GM12878 (cell line): ENCODE data around the gene GRIA4. TPM values are rescaled to one million over a fixed set of nuclear protein-coding genes. Genes with fewer than 3 reads are reported as not detected.

Source experiments
- ATAC-seq: fragments of 200-7000 bp; cut with Tn5 transposase; 3 replicates; pipeline ENCODE4 v1.9.1; 2020; ENCODE audit warnings: mild to moderate bottlenecking, moderate library complexity
- BruUV-seq: library from RNA; stranded (reverse); fragments of 400-500 nt; replicated peaks from 2 replicates; lab custom pipeline; 2021; lab: Mats Ljungman, UMichigan
- CTCF ChIA-PET: fragments of 300-600 bp; sonication (Branson Sonifier 250); formaldehyde crosslinking; extraction: SDS; loops from one replicate; lab custom pipeline; 2021; ENCODE audit warnings: inconsistent platforms; lab: Yijun Ruan, JAX
- POLR2A ChIA-PET: fragments of 350-600 bp; formaldehyde crosslinking; extraction: SDS; loops from one replicate; lab custom pipeline; 2021; ENCODE audit warnings: inconsistent platforms; lab: Charles Lee
- RAD21 ChIA-PET: fragments of 300-600 bp; sonication (Branson Sonifier 250); formaldehyde crosslinking; loops from one replicate; lab custom pipeline; 2023; ENCODE audit warnings: antibody characterized with exemption; ENCODE audit not compliant: unreplicated experiment; lab: Charles Lee
- SMC1A ChIA-PET: fragments of 300-600 bp; sonication (Branson Sonifier 250); formaldehyde crosslinking; loops from one replicate; lab custom pipeline; 2023; ENCODE audit not compliant: unreplicated experiment, uncharacterized antibody; lab: Charles Lee
- DNase-seq: peaks from one replicate; pipeline ENCODE4 v3.0.0-alpha.2; 2011; ENCODE audit warnings: low read depth, low spot score
- FAIRE-seq: peaks from 3 replicates; lab custom pipeline; 2011; peaks lifted over from hg19 to GRCh38; lab: Jason Lieb, UNC
- H2AFZ ChIP-seq: 2 replicates; pipeline ENCODE4 v1.6.0; 2011; ENCODE audit warnings: low read depth, low read length, control low read depth; ENCODE audit not compliant: control insufficient read depth
- H3K27ac ChIP-seq: 2 replicates; pipeline ENCODE4 v1.5.1; 2011; ENCODE audit warnings: control low read depth; ENCODE audit not compliant: control insufficient read depth, insufficient read depth
- H3K27me3 ChIP-seq, 2 experiments: replicated peaks in 1 of 2; 2 replicates each; pipeline versions ENCODE4 v1.6.0 to v1.6.1; 2011; ENCODE audit warnings: low read length in 1 of 2; ENCODE audit not compliant: control insufficient read depth in 2 of 2, insufficient read depth in 2 of 2
- H3K36me3 ChIP-seq, 2 experiments: 2 replicates each; pipeline ENCODE4 v1.5.1; 2011; ENCODE audit warnings: low read length in 1 of 2; ENCODE audit not compliant: control insufficient read depth in 2 of 2, insufficient read depth in 2 of 2
- H3K4me1 ChIP-seq: 2 replicates; pipeline ENCODE4 v1.6.1; 2011; ENCODE audit warnings: mild to moderate bottlenecking, low read length, moderate library complexity, mixed read lengths; ENCODE audit not compliant: control insufficient read depth, insufficient read depth
- H3K4me2 ChIP-seq: 2 replicates; pipeline ENCODE4 v1.6.0; 2011; ENCODE audit warnings: control low read depth; ENCODE audit not compliant: control insufficient read depth, insufficient read depth
- H3K4me3 ChIP-seq: fragments of 200-600 bp; sonication (generic); 2 replicates; pipeline ENCODE4 v1.5.1; 2016
- H3K79me2 ChIP-seq: 2 replicates; pipeline ENCODE4 v1.6.0; 2011; ENCODE audit warnings: low read length; ENCODE audit not compliant: control insufficient read depth, insufficient read depth
- H3K9ac ChIP-seq: 2 replicates; pipeline ENCODE4 v1.8.0; 2011; ENCODE audit warnings: low read length, control low read depth, mixed read lengths; ENCODE audit not compliant: control insufficient read depth, insufficient read depth
- H3K9me3 ChIP-seq: replicated peaks from 3 replicates; pipeline ENCODE4 v1.5.1; 2011; ENCODE audit warnings: mild to moderate bottlenecking, low read length; ENCODE audit not compliant: control insufficient read depth, insufficient read depth
- H4K20me1 ChIP-seq: 2 replicates; pipeline ENCODE4 v1.6.0; 2011; ENCODE audit not compliant: control insufficient read depth, insufficient read depth
- BCL11A ChIP-seq: IDR thresholded peaks from 2 replicates; pipeline ENCODE4 v1.6.1; 2011; ENCODE audit warnings: low read depth, low read length
- BRCA1 ChIP-seq: IDR thresholded peaks from 2 replicates; pipeline ENCODE4 v1.6.1; 2011; ENCODE audit warnings: low read depth, low read length, improper control_type of control experiment
- CHD1 ChIP-seq: IDR thresholded peaks from 2 replicates; pipeline ENCODE4 v1.6.1; 2012; ENCODE audit warnings: low read depth, low read length, improper control_type of control experiment
- HCFC1 ChIP-seq: fragments of 150-350 bp; IDR thresholded peaks from 2 replicates; pipeline ENCODE4 v1.6.1; 2014; ENCODE audit warnings: low read length
- IKZF1 ChIP-seq: fragments of 450-650 bp; conservative IDR thresholded peaks from 2 replicates; pipeline ENCODE4 v1.6.1; 2017; ENCODE audit warnings: antibody characterized with exemption, mild to moderate bottlenecking
- NFYB ChIP-seq: IDR thresholded peaks from 2 replicates; pipeline ENCODE4 v1.6.1; 2011; ENCODE audit warnings: low read depth, mild to moderate bottlenecking, low read length, improper control_type of control experiment, moderate library complexity; ENCODE audit not compliant: insufficient read depth
- PAX5 ChIP-seq: IDR thresholded peaks from 2 replicates; pipeline ENCODE4 v1.6.1; 2011; ENCODE audit warnings: low read depth, low read length, borderline replicate concordance
- PAX8 ChIP-seq: fragments of 450-650 bp; IDR thresholded peaks from 2 replicates; pipeline ENCODE4 v1.6.1; 2017; ENCODE audit warnings: mild to moderate bottlenecking, moderate library complexity
- POU2F2 ChIP-seq: IDR thresholded peaks from 3 replicates; pipeline ENCODE4 v1.6.1; 2011; ENCODE audit warnings: low read depth, mild to moderate bottlenecking, low read length, borderline replicate concordance
- RB1 ChIP-seq: fragments of 450-650 bp; formaldehyde crosslinking; IDR thresholded peaks from 2 replicates; pipeline ENCODE4 v1.6.1; 2017; ENCODE audit warnings: mild to moderate bottlenecking, borderline replicate concordance
- SIN3A ChIP-seq: IDR thresholded peaks from 2 replicates; pipeline ENCODE4 v1.6.1; 2012; ENCODE audit warnings: low read depth, low read length, improper control_type of control experiment
- SP1 ChIP-seq: IDR thresholded peaks from one replicate; pipeline ENCODE4 v1.6.1; 2011; ENCODE audit warnings: low read depth, low read length
- YY1 ChIP-seq: IDR thresholded peaks from 2 replicates; pipeline ENCODE4 v1.6.1; 2011; ENCODE audit warnings: low read depth, mild to moderate bottlenecking, low read length
- ZBTB33 ChIP-seq: fragments of 450-650 bp; IDR thresholded peaks from 2 replicates; pipeline ENCODE4 v1.6.1; 2017; ENCODE audit warnings: mild to moderate bottlenecking
- ZNF24 ChIP-seq: fragments of 450-650 bp; IDR thresholded peaks from 2 replicates; pipeline ENCODE4 v1.6.1; 2017; ENCODE audit warnings: antibody characterized with exemption, mild to moderate bottlenecking
- WGBS: methylation state at CpG from one replicate; pipeline ENCODE4 v1.1.6; 2016; ENCODE audit warnings: low lambda C conversion rate; ENCODE audit not compliant: insufficient replicate concordance, insufficient coverage; ENCODE audit errors: missing lambda C conversion rate; 5-methylcytosine and 5-hydroxymethylcytosine counted together
- in situ Hi-C: fragments of 300-500 bp; cut with MboI; formaldehyde crosslinking; loops from 9 replicates; pipeline ENCODE4 v1.14.3; 2018; ENCODE audit warnings: mixed read lengths
- intact Hi-C: fragments of 100-400 bp; cut with micrococcal nuclease; formaldehyde crosslinking; loops from one replicate; pipeline ENCODE4 v1.14.2; 2022; ENCODE audit not compliant: unreplicated experiment
- polyA plus RNA-seq, 11 experiments: library from polyadenylated mRNA; depleted of rRNA in 4 of 11; unstranded in 6 of 11; stranded (reverse) in 5 of 11; fragments of >200 nt; fragmentation: Nextera tagmentation in 4 of 11; fragmentation: Illumina TruSeq in 1 of 11; extraction: Ambion mirVana in 4 of 11; extraction: Trizol in 1 of 11; gene quantifications; 1 replicate in 1 of 11; 2 replicates in 10 of 11; pipeline versions ENCODE4 v1.2.1 to v1.2.3, GENCODE V29; 2011 to 2016; ENCODE audit warnings: inconsistent platforms in 2 of 11, missing spikeins in 2 of 11, low read depth in 1 of 11
- total RNA-seq, 4 experiments: library from RNA; depleted of rRNA in 3 of 4; stranded (reverse); fragments of >200 nt in 3 of 4; fragmentation: Illumina TruSeq in 1 of 4; extraction: Trizol in 1 of 4; gene quantifications; 2 replicates each; pipeline versions ENCODE4 v1.2.1 to v1.2.3, GENCODE V29; 2013 to 2021
- TF ChIP-seq, protein P1 (sequence below): IDR thresholded peaks from 2 replicates; pipeline ENCODE4 v1.6.1; 2012; ENCODE audit warnings: mild to moderate bottlenecking, low read depth, low read length
- TF ChIP-seq, protein P2 (sequence below): IDR thresholded peaks from 2 replicates; pipeline ENCODE4 v1.6.1; 2012; ENCODE audit warnings: low read depth, low read length, improper control_type of control experiment
- TF ChIP-seq, protein P3 (sequence below): IDR thresholded peaks from 2 replicates; pipeline ENCODE4 v1.6.1; 2011; ENCODE audit warnings: borderline replicate concordance, low read depth, mild to moderate bottlenecking, moderate library complexity, mixed read lengths, low read length; ENCODE audit not compliant: insufficient read depth; ENCODE audit errors: extremely low read length

The GRIA4 gene
- total and polyA plus RNA-seq, 10 of the 15 experiments (the other 5 are each of a cell fraction or from before 2014, with no cell fraction given), result 0.04 TPM; not detected in 9

DNA sequence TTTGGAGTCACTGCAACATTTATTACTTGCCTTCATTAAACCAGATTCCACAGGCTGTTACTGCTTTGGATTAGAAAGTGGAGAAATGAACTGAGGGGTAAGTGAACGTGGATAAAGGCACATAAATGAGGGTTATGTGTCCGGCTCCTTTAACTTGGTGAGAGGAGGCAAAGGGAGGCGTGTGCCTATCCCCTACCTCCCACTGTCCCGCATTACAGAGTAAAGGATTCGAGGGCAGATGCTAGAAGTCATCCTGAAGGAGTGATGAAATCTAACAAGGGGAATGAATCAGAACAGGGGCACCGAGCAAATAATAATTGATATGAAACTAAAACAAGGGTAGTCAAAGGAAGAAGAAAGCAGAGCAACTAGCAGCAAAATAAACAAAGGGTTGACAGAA, 147.2 kb downstream of the GRIA4 start:
- no TSS peak for BruUV-seq
- no peak for ATAC-seq
- H3K4me3 ChIP-seq, result no peak overlapping the region

More for the DNA sequence above, 147.2 kb downstream of the GRIA4 start:
- intact Hi-C loops (no loop called here), in situ Hi-C loops (no loop called here)
- Histone ChIP-seq H2AFZ (no peak overlapping the region), H3K9ac (no peak overlapping the region), H3K36me3 (no peaks in the 10 kb centered on the region), H3K27ac (no peak overlapping the region), H3K9me3 (no peaks in the 10 kb centered on the region), H3K4me2 (no peak overlapping the region), H3K27me3 (no peaks in the 10 kb centered on the region), H3K79me2 (no peaks in the 10 kb centered on the region), H4K20me1 (no peaks in the 10 kb centered on the region), H3K4me1 (no peaks in the 10 kb centered on the region)
- POLR2A ChIA-PET, result no interaction called here
- CTCF ChIA-PET, result interaction anchor here (0.6 kb wide), 1 partner anchor 682 kb away, joined by 3 read pairs; no protein-coding TSS in a partner anchor
- 29% methylated on average over 6 of the region's 6 CpGs for WGBS
- TF ChIP-seq YY1 (no peak), PAX5 (no peak), NFYB (no peak), ZBTB33 (no peak), SP1 (no peak), BRCA1 (no peak), PAX8 (no peak), SIN3A (no peak), IKZF1 (no peak), RB1 (no peak), POU2F2 (no peak), CHD1 (no peak), ZNF24 (no peak), BCL11A (no peak), HCFC1 (no peak)
- TF ChIP-seq, protein P1, sequence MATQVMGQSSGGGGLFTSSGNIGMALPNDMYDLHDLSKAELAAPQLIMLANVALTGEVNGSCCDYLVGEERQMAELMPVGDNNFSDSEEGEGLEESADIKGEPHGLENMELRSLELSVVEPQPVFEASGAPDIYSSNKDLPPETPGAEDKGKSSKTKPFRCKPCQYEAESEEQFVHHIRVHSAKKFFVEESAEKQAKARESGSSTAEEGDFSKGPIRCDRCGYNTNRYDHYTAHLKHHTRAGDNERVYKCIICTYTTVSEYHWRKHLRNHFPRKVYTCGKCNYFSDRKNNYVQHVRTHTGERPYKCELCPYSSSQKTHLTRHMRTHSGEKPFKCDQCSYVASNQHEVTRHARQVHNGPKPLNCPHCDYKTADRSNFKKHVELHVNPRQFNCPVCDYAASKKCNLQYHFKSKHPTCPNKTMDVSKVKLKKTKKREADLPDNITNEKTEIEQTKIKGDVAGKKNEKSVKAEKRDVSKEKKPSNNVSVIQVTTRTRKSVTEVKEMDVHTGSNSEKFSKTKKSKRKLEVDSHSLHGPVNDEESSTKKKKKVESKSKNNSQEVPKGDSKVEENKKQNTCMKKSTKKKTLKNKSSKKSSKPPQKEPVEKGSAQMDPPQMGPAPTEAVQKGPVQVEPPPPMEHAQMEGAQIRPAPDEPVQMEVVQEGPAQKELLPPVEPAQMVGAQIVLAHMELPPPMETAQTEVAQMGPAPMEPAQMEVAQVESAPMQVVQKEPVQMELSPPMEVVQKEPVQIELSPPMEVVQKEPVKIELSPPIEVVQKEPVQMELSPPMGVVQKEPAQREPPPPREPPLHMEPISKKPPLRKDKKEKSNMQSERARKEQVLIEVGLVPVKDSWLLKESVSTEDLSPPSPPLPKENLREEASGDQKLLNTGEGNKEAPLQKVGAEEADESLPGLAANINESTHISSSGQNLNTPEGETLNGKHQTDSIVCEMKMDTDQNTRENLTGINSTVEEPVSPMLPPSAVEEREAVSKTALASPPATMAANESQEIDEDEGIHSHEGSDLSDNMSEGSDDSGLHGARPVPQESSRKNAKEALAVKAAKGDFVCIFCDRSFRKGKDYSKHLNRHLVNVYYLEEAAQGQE, result no peak
- TF ChIP-seq, protein P2, sequence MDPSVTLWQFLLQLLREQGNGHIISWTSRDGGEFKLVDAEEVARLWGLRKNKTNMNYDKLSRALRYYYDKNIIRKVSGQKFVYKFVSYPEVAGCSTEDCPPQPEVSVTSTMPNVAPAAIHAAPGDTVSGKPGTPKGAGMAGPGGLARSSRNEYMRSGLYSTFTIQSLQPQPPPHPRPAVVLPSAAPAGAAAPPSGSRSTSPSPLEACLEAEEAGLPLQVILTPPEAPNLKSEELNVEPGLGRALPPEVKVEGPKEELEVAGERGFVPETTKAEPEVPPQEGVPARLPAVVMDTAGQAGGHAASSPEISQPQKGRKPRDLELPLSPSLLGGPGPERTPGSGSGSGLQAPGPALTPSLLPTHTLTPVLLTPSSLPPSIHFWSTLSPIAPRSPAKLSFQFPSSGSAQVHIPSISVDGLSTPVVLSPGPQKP, result no peak
- TF ChIP-seq, protein P3, sequence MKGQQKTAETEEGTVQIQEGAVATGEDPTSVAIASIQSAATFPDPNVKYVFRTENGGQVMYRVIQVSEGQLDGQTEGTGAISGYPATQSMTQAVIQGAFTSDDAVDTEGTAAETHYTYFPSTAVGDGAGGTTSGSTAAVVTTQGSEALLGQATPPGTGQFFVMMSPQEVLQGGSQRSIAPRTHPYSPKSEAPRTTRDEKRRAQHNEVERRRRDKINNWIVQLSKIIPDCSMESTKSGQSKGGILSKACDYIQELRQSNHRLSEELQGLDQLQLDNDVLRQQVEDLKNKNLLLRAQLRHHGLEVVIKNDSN, result no peak
- DNase-seq (no peak), FAIRE-seq (no peak)
- SMC1A ChIA-PET, result no interaction called here
- RAD21 ChIA-PET, result no interaction called here
